Measurements from ENCODE around the gene CDK18.

GRCh38 chr1:205513774-205514173 is 9.3 kb downstream of the CDK18 start:
- TF ChIP-seq MXI1 (conservative IDR thresholded peaks at IDR 0.05; ENCODE audit: poor library complexity, severe bottlenecking) (no peak), CTCF (IDR thresholded peaks at IDR 0.05; ENCODE audit: poor library complexity, severe bottlenecking) (no peak), EZH2 (IDR thresholded peaks at IDR 0.05; ENCODE audit: borderline replicate concordance, insufficient read depth, low read length, poor library complexity, severe bottlenecking) (no peak), RAD21 (conservative IDR thresholded peaks at IDR 0.05) (no peak), POLR2AphosphoS5 (IDR thresholded peaks at IDR 0.05) (no peak), SMC3 (conservative IDR thresholded peaks at IDR 0.05; ENCODE audit: poor library complexity) (no peak), TAF1 (IDR thresholded peaks at IDR 0.05; ENCODE audit: low read depth) (no peak), REST (IDR thresholded peaks at IDR 0.05; ENCODE audit: borderline replicate concordance) (no peak)

Measured in neural cell (in vitro differentiated cells).